Ovary (tissue), 9 donors: ENCODE results near the gene KIAA0930. TPM values are rescaled to one million over a fixed set of nuclear protein-coding genes. Genes with fewer than 3 reads are reported as not detected.

Experiments used
- DNase-seq, 5 donors: peaks; one replicate each; pipeline ENCODE4 v3.0.0-alpha.2; 2019 to 2020
- H3K27ac ChIP-seq, 2 donors: fragments of 200-600 bp; one replicate each; pipeline versions ENCODE4 v1.5.1 to v1.8.0; 2019 to 2022
- H3K27me3 ChIP-seq: fragments of 200-600 bp; one replicate; pipeline ENCODE4 v1.8.0; 2022
- H3K36me3 ChIP-seq: fragments of 200-600 bp; sonication (generic); one replicate; pipeline ENCODE4 v1.5.1; 2019
- H3K4me1 ChIP-seq: one replicate; pipeline ENCODE4 v1.8.1; 2013; ENCODE audit warnings: mild to moderate bottlenecking, moderate library complexity; ENCODE audit not compliant: insufficient read depth
- H3K4me3 ChIP-seq: fragments of 200-600 bp; sonication (generic); one replicate; pipeline ENCODE4 v1.5.1; 2017
- H3K9me3 ChIP-seq, 2 donors: fragments of 200-600 bp in 1 of 2; sonication (generic) in 1 of 2; one replicate each; pipeline versions ENCODE4 v1.5.1 to v1.8.1; 2013 to 2019; ENCODE audit warnings: mild to moderate bottlenecking in 1 of 2, moderate library complexity in 1 of 2
- CTCF ChIP-seq, 3 donors: fragments of 450-650 bp in 2 of 3; fragments of 200-600 bp in 1 of 3; IDR thresholded peaks; one replicate each; pipeline versions ENCODE4 v1.5.1 to v1.8.0; 2016 to 2022; ENCODE audit warnings: antibody characterized with exemption in 3 of 3, mild to moderate bottlenecking in 1 of 3
- EP300 ChIP-seq: sonication (generic); formaldehyde crosslinking; IDR thresholded peaks from one replicate; pipeline ENCODE4 v1.6.1; 2017; ENCODE audit warnings: antibody characterized with exemption
- POLR2A ChIP-seq: fragments of 450-650 bp; IDR thresholded peaks from one replicate; pipeline ENCODE4 v1.6.1; 2017; ENCODE audit warnings: antibody characterized with exemption, mild to moderate bottlenecking, moderate library complexity
- WGBS, 3 donors: extraction: QIAGEN DNeasy Blood & Tissue Kit in 1 of 3; methylation state at CpG; one replicate each; pipeline versions ENCODE4 v1.1.5 to v1.1.7; 2013 to 2017; 5-methylcytosine and 5-hydroxymethylcytosine counted together
- intact Hi-C, 4 donors: fragments of 100-400 bp; cut with DNase I; formaldehyde crosslinking; loops; one replicate each; pipeline versions ENCODE4 v1.11.0 to v1.15.1; 2022 to 2023
- polyA plus RNA-seq, 2 donors: library from polyadenylated mRNA; stranded (reverse); fragments of 200-250 nt in 1 of 2; fragments of 350-450 nt in 1 of 2; fragmentation: Illumina TruSeq in 1 of 2; extraction: RNeasy Lipid Tissue Mini Kit (QIAGEN cat#74804) in 1 of 2; gene quantifications; one replicate each; pipeline ENCODE4 v1.2.3, GENCODE V29; 2013 to 2014
- total RNA-seq, 7 donors: library from RNA; depleted of rRNA in 2 of 7; stranded (reverse); fragments of >200 nt in 2 of 7; fragmentation: NEBNext Ultra II Directional in 3 of 7; extraction: Animal tissue kit (Norgen Biotek cat#: 25700) in 3 of 7; gene quantifications; one replicate each; pipeline versions ENCODE4 v1.1.0 to v1.2.4, GENCODE V29; 2016 to 2023
- donor health status: DM: no; HTN: no; CAD: no; lungs with moderate emphysema.
- donor health status: DM: no; HTN: no; CAD: no.
- donor health status: Bipolar disorder and iron deficiency.
- donor health status: DM: yes; HTN: yes; CAD: no.
- donor health status: DM: no; HTN: no; CAD: no.
- donor health status: DM: yes; HTN: yes; CAD: no.

KIAA0930 gene
- total and polyA plus RNA-seq, 9 donors: 14.8 to 40.0 (median 33.1) TPM

- DNase-seq: no peak
- 57 to 70% (median 66%) methylated on average over 7 of the region's 7 CpGs for WGBS, 3 donors
- peaks cover 2% of the 10 kb centered on the region for H3K4me1 ChIP-seq
Measured at GRCh38 chr22:45265535-45265934, 24.8 kb upstream of the KIAA0930 start.

GRCh38 chr22:45263463-45264269 is 23.0 kb upstream of the KIAA0930 start:
- DNase-seq: peak; percentile 54 to 80 (median 68)
- TF ChIP-seq CTCF (IDR thresholded peaks at IDR 0.05) (peak in 2 of 3 donors; percentile 59 to 64), EP300 (no peak)
- Histone ChIP-seq H3K4me3 (no peak overlapping the region), H3K27me3 (no peaks in the 10 kb centered on the region), H3K4me1 (peaks cover 2% of the 10 kb centered on the region), H3K36me3 (no peaks in the 10 kb centered on the region), H3K9me3 (no peaks in the 10 kb centered on the region), H3K27ac (no peak overlapping the region)
- 26 to 33% (median 32%) methylated on average over 17 of the region's 17 CpGs for WGBS, 3 donors
- intact Hi-C loops: loop anchor here in 2 of 4 donors (5.0 to 10.0 kb wide), 2 partner anchors 159 kb away; no protein-coding TSS in a partner anchor

More at GRCh38 chr22:45265535-45265934, 24.8 kb upstream of the KIAA0930 start:
- Histone ChIP-seq H3K27ac (no peak overlapping the region), H3K27me3 (no peaks in the 10 kb centered on the region), H3K9me3 (no peaks in the 10 kb centered on the region), H3K4me3 (no peak overlapping the region), H3K36me3 (no peaks in the 10 kb centered on the region)
- intact Hi-C loops: loop anchor here in 3 of 4 donors (5.0 to 10.0 kb wide), 3 partner anchors 161 to 287 kb away; no protein-coding TSS in a partner anchor
- no peak for TF ChIP-seq POLR2A
- no peak for TF ChIP-seq EP300
- no peak for TF ChIP-seq CTCF (IDR thresholded peaks at IDR 0.05)

DNA sequence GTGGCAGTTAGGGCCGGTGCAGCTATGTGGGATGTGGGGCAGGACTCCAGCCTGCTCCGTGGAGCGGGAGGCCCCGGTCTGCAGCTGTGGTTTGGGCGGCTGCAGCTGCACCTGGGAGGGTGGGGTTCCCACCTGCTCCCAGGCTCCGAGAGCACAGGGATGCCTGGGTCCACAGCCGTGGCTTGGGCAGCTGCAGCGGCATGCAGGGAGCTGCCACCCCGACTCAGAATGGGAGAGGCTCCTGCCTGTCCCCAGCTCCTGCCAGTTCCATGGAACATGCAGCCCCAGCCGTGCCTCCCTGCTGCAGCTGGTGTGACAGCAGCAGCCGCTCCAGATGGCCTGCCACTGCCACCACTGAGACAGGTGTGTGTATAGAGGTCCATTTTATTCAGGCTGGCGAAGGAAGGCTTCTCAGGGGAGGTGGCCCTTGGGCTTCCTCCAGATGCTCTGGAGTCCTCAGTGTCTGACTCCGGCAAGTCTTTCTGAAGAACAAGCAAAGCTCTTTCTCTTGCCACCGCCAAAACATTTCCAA is 22.3 kb upstream of the KIAA0930 start:
- H3K36me3 ChIP-seq: no peaks in the 10 kb centered on the region
- no peaks in the 10 kb centered on the region for H3K9me3 ChIP-seq
- no peaks in the 10 kb centered on the region for H3K27me3 ChIP-seq
- no peak for DNase-seq
- peaks cover 2% of the 10 kb centered on the region for H3K4me1 ChIP-seq
- intact Hi-C loops: loop anchor here in 2 of 4 donors (5.0 to 10.0 kb wide), 2 partner anchors 158 to 159 kb away; no protein-coding TSS in a partner anchor
- no peak overlapping the region for H3K27ac ChIP-seq
- TF ChIP-seq POLR2A: no peak
- no peak for TF ChIP-seq CTCF (IDR thresholded peaks at IDR 0.05)
- TF ChIP-seq EP300: no peak
- no peak overlapping the region for H3K4me3 ChIP-seq
- WGBS, 3 donors: 88 to 91% (median 89%) methylated on average over 13 to 14 of the region's 14 CpGs

DNA sequence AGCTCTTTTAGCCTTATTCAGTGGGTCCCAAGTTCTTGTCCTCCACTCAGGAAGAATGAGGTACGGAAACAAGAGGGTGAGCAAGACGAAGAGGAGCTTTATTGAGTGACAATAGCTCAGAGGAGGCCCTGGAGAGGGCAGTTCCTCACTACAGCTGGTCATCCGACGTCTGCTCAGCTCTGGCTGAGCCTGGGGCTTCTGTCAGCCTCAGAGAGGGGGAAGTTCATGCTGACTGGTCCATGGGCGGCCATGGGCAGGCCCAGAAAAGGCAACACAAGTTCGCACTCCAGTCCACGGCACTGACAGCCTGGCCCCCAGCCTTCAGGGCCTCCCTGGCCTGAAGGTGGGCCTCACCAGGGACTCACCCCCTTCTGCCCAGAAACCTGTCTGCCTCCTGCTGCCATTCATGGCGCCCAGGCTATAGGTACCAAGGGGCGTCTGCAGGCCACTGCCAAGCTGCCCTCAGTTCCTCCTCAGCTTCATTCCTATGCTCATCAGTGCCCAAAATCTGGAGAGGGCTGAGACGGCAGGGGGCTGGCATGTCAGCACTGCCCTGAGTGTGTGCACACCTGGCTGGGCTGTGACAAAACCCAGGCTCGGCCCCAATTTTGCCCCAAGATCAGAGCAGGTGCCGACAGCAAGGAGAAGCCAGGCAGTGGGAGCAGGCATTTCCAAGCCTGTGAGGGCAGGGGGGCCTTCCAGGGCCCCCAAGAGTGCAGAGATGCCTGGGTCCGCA is 21.7 kb upstream of the KIAA0930 start:
- WGBS, 3 donors: 69 to 90% (median 89%) methylated on average over 11 to 13 of the region's 13 CpGs
- no peak for DNase-seq
- peaks cover 2% of the 10 kb centered on the region for H3K4me1 ChIP-seq
- no peak for TF ChIP-seq POLR2A
- no peak for TF ChIP-seq CTCF (IDR thresholded peaks at IDR 0.05)
- TF ChIP-seq EP300: no peak
- H3K9me3 ChIP-seq: no peaks in the 10 kb centered on the region
- H3K27ac ChIP-seq: no peak overlapping the region
- intact Hi-C loops: loop anchor here in 2 of 4 donors (5.0 to 10.0 kb wide), 2 partner anchors 158 to 160 kb away; no protein-coding TSS in a partner anchor
- H3K36me3 ChIP-seq: no peaks in the 10 kb centered on the region
- H3K4me3 ChIP-seq: no peak overlapping the region
- H3K27me3 ChIP-seq: no peaks in the 10 kb centered on the region
